ENCODE data around the gene ZCCHC14. TPM values are rescaled to one million over a fixed set of nuclear protein-coding genes. Genes with fewer than 3 reads are reported as not detected.
"Not testable (repeated sequence)": the region's sequence is repeated elsewhere in the genome, so short reads cannot be mapped to it uniquely, and the experiment has no call there.

The ZCCHC14 gene
- total RNA-seq, 1 donor: 8.2 TPM

DNA sequence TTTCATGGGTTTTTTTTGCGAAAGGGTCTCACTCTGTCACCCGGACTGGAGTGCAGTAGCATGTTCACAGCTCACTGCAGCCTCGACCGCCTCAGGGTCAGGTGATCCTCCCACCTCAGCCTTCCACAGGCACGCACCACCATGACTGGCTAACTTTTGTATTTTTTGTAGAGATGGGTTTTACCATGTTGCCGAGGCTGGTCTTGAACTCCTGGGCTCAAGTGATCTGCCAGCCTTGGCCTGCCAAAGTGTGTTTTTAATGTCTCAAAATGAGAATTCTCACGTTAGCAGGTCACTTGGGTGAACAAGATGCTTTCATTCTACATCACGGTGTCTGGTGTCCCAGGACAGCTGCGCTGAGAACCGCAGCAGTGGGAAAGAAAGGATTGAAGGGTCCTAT, 112.4 kb downstream of the ZCCHC14 start:
- DNase-seq (ENCODE audit: low read depth): no peak
- H3K4me3 ChIP-seq (ENCODE audit: low read depth, low read length): peak overlapping the region; percentile 82
- TF ChIP-seq, protein P1, sequence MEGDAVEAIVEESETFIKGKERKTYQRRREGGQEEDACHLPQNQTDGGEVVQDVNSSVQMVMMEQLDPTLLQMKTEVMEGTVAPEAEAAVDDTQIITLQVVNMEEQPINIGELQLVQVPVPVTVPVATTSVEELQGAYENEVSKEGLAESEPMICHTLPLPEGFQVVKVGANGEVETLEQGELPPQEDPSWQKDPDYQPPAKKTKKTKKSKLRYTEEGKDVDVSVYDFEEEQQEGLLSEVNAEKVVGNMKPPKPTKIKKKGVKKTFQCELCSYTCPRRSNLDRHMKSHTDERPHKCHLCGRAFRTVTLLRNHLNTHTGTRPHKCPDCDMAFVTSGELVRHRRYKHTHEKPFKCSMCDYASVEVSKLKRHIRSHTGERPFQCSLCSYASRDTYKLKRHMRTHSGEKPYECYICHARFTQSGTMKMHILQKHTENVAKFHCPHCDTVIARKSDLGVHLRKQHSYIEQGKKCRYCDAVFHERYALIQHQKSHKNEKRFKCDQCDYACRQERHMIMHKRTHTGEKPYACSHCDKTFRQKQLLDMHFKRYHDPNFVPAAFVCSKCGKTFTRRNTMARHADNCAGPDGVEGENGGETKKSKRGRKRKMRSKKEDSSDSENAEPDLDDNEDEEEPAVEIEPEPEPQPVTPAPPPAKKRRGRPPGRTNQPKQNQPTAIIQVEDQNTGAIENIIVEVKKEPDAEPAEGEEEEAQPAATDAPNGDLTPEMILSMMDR (IDR thresholded peaks at IDR 0.05; ENCODE audit: insufficient read depth, low read depth, low read length): no peak

DNA sequence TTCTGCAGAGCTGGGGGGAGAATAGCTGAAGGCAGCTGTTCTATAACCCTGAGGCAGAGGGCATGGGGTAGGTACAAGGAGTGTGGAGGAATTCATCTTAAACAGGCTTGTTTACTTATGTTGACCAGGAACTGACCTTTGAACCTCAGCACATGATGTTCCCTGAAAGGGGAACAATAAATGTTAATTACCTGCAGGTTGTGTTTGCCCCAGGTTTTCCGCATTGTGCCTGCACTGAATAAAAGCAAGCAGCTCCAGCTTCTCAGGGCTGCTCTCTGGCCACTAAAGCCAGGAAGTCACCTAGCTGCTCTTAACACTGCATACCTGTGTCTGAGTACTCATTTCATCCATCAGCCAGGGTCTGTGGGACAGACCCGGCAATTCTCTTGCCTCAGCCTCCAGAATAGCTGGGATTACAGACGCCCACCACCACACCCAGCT, 113.5 kb downstream of the ZCCHC14 start:
- not testable (repeated sequence) for DNase-seq (ENCODE audit: low read depth)

DNA sequence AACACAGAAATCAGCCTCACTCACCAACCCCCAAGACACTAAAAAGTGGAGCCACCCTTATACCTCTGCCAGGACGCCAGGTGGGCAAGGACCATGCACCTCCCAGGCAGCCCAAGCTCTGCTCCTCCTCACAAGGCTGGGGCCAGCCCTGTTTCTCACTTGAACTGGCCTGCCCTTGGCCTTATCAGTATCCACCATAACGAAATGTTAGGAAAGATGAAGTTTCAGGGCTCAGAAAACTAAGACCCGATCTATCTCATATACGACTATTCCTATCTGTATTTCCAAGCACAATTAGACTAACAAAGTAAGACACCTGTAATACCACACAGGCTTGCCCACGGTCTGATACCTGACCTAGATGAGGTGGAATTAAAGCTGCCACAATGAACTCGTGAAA, 116.2 kb downstream of the ZCCHC14 start:
- DNase-seq (ENCODE audit: low read depth): no peak
- TF ChIP-seq, protein P1 (IDR thresholded peaks at IDR 0.05; ENCODE audit: insufficient read depth, low read depth, low read length): no peak
- H3K4me3 ChIP-seq (ENCODE audit: low read depth, low read length): no peak overlapping the region

More for the DNA sequence above, 113.5 kb downstream of the ZCCHC14 start:
- H3K4me3 ChIP-seq (ENCODE audit: low read depth, low read length): not testable (repeated sequence)

DNA sequence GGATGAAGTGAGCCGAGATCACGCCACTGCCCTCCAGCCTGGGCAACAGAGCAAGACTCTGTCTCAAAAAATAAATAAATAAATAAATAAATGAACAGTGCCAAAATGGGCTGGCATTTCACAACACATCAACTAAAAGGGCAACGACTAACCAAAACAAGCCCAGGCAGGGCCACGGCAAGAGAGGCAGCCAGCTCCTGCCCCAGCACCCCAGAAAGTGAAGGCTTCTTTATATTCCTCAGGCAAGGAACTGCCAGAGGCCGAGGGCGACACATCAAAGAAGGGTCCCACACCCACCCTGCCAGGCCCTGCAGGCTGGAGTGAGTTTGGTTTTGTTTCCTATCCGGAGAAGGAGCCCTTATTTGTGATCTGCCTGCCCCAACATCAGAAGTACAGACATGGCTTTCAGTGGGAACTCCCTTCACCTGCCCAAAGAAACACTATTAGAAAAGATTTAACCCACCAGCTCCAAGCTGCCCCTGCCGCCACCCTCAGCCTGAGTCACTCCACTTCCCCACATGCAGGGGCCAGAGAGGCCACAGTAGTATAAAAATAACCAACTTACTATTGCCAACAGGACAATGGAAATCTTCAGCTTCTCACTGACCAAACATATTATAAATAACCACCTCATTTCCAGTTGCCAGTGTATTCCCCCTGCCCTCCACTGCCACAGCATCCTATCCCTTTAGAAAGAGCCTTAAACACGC, 117.2 kb downstream of the ZCCHC14 start:
- TF ChIP-seq, protein P1 (IDR thresholded peaks at IDR 0.05; ENCODE audit: insufficient read depth, low read depth, low read length): no peak
- no peak overlapping the region for H3K4me3 ChIP-seq (ENCODE audit: low read depth, low read length)
- no peak for DNase-seq (ENCODE audit: low read depth)

DNA sequence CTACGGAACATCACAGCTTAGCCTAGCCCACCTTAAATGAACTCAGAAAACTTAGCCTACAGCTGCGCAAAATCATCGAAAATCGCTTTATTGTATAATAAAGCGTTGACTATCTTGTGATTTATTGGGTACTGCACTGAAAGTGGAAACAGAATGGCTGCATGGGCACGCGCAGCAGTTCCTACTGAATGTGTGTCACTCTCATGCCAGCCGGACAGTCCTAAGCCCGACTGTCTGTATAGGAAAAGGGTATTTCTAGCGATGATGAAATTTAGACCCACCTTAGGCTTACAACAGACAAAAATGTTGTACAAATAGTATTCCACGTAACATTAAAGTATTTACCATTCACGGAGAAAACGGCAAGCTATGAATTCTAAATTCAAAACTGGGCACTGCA, 118.5 kb downstream of the ZCCHC14 start:
- TF ChIP-seq, protein P1 (IDR thresholded peaks at IDR 0.05; ENCODE audit: insufficient read depth, low read depth, low read length): no peak
- no peak overlapping the region for H3K4me3 ChIP-seq (ENCODE audit: low read depth, low read length)
- no peak for DNase-seq (ENCODE audit: low read depth)

DNA sequence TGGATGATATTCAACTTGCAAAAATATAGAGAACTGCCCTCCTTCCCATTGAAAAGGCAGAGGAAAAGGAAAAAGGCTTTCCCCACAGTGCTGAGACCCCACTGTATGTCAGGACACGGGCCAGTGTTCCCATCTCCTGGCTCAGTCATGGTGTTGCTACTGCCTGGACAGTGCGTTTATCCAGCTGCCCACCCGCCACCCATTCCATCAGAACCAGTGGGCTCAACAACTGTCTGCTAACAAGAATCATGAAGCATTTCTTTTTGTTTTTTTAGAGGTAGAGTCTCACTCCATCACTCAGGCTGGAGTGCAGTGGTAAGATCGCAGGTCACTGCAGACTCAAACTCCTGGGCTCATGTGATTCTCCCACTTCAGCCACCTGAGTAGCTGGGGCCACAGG, 120.5 kb downstream of the ZCCHC14 start:
- DNase-seq (ENCODE audit: low read depth): no peak
- no peak overlapping the region for H3K4me3 ChIP-seq (ENCODE audit: low read depth, low read length)
- TF ChIP-seq, protein P1 (IDR thresholded peaks at IDR 0.05; ENCODE audit: insufficient read depth, low read depth, low read length): no peak

DNA sequence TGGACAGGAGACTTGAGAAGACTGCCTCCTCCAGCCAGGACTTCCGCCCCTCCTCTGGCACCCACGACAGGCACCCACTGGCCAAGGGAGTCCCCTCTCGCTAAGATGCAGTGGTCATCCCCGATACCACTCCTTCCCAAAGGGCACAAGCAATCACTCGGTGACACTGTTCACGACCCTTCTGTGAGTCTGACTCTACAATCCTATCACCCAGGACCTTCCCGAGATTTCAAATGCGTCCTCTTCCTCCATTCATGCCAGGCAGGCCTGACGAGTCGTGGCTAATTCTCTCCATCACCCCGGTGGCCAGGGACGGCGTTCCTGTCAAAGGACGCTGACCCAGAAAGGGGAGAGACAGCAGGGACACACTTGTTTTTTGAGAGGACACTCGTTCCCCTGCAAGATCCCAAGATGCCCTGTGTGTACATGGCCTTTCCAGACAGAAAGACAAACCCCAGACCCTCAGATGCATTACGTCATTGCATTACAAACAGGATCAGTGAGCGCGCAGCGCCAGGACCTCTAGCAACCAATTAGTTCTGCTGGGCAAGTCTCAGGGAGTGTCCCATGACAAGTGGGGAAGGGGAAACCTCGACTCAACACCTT, 121.5 kb downstream of the ZCCHC14 start:
- TF ChIP-seq, protein P1 (IDR thresholded peaks at IDR 0.05; ENCODE audit: insufficient read depth, low read depth, low read length): no peak
- H3K4me3 ChIP-seq (ENCODE audit: low read depth, low read length): no peak overlapping the region
- DNase-seq (ENCODE audit: low read depth): peak; percentile 62

All from fibroblast of villous mesenchyme (primary cell).